IMR-90 (cell line): ENCODE results near the gene CENPVL2. TPM values are rescaled to one million over a fixed set of nuclear protein-coding genes. Genes with fewer than 3 reads are reported as not detected.
"Not testable (repeated sequence)": the region's sequence is repeated elsewhere in the genome, so short reads cannot be mapped to it uniquely, and the experiment has no call there.

Experiments used
- ATAC-seq: fragments of 200-7000 bp; cut with Tn5 transposase; 2 replicates; pipeline ENCODE4 v1.9.1; 2020; ENCODE audit warnings: low read depth, mild to moderate bottlenecking, moderate library complexity
- BruUV-seq: library from RNA; stranded (reverse); fragments of 400-500 nt; replicated peaks from 2 replicates; lab custom pipeline; 2021; lab: Mats Ljungman, UMichigan
- CTCF ChIA-PET: fragments of 300-600 bp; formaldehyde crosslinking; extraction: SDS; loops from one replicate; lab custom pipeline; 2021; ENCODE audit warnings: antibody characterized with exemption; lab: Yijun Ruan, JAX
- POLR2A ChIA-PET: fragments of 300-600 bp; sonication (Branson Sonifier 250); formaldehyde crosslinking; loops from one replicate; lab custom pipeline; 2022; ENCODE audit warnings: antibody characterized with exemption; ENCODE audit not compliant: unreplicated experiment; lab: Charles Lee
- DNase-seq: peaks from one replicate; pipeline ENCODE4 v3.0.0; 2013
- H2AFZ ChIP-seq: replicated peaks from 2 replicates; pipeline ENCODE3; 2013; ENCODE audit warnings: low read length, mild to moderate bottlenecking; ENCODE audit not compliant: poor library complexity
- H2AK5ac ChIP-seq: 2 replicates; pipeline ENCODE4 v1.6.1; 2013; ENCODE audit warnings: low read depth, low read length, inconsistent platforms
- H2AK9ac ChIP-seq: replicated peaks from 2 replicates; pipeline ENCODE3; 2013; ENCODE audit warnings: mild to moderate bottlenecking, low read depth, low read length, moderate library complexity; ENCODE audit not compliant: poor library complexity
- H2BK120ac ChIP-seq: 2 replicates; pipeline ENCODE4 v1.6.1; 2013; ENCODE audit warnings: low read depth, low read length, inconsistent platforms
- H2BK15ac ChIP-seq: 3 replicates; pipeline ENCODE4 v1.6.1; 2013; ENCODE audit warnings: low read depth, low read length, inconsistent platforms
- H2BK20ac ChIP-seq: 2 replicates; pipeline ENCODE4 v1.6.1; 2013; ENCODE audit warnings: low read depth, mild to moderate bottlenecking, inconsistent platforms, low read length, moderate library complexity
- H2BK5ac ChIP-seq: 2 replicates; pipeline ENCODE4 v1.6.1; 2013; ENCODE audit warnings: mild to moderate bottlenecking, low read depth, low read length, inconsistent platforms; ENCODE audit not compliant: poor library complexity, severe bottlenecking
- H3K14ac ChIP-seq: replicated peaks from 2 replicates; pipeline ENCODE4 v1.6.1; 2013; ENCODE audit warnings: low read depth, low read length, inconsistent platforms
- H3K18ac ChIP-seq: 2 replicates; pipeline ENCODE4 v1.6.1; 2013; ENCODE audit warnings: low read depth, low read length, control low read depth
- H3K23ac ChIP-seq: 2 replicates; pipeline ENCODE4 v1.6.1; 2013; ENCODE audit warnings: low read depth, low read length, inconsistent platforms
- H3K27ac ChIP-seq: 2 replicates; pipeline ENCODE4 v1.5.1; 2013; ENCODE audit warnings: mild to moderate bottlenecking, control low read depth, low read length; ENCODE audit not compliant: insufficient read depth
- H3K27me3 ChIP-seq: 2 replicates; pipeline ENCODE4 v1.6.1; 2013; ENCODE audit warnings: low read length; ENCODE audit not compliant: control insufficient read depth, insufficient read depth
- H3K36me3 ChIP-seq: 2 replicates; pipeline ENCODE4 v1.6.1; 2013; ENCODE audit warnings: low read length, mixed read lengths; ENCODE audit not compliant: control insufficient read depth, insufficient read depth
- H3K4ac ChIP-seq: 2 replicates; pipeline ENCODE4 v1.6.1; 2013; ENCODE audit warnings: low read depth, low read length, inconsistent platforms
- H3K4me1 ChIP-seq: 2 replicates; pipeline ENCODE4 v1.6.1; 2013; ENCODE audit warnings: low read length, mixed read lengths; ENCODE audit not compliant: control insufficient read depth, insufficient read depth
- H3K4me2 ChIP-seq: 2 replicates; pipeline ENCODE4 v1.6.1; 2013; ENCODE audit warnings: low read depth, mild to moderate bottlenecking, control low read depth, low read length, moderate library complexity
- H3K4me3 ChIP-seq: 2 replicates; pipeline ENCODE4 v1.5.1; 2013; ENCODE audit warnings: low read depth, mild to moderate bottlenecking, control low read depth, low read length, moderate library complexity; ENCODE audit not compliant: insufficient read depth
- H3K56ac ChIP-seq: 2 replicates; pipeline ENCODE4 v1.6.1; 2013; ENCODE audit warnings: low read length, inconsistent platforms; ENCODE audit not compliant: insufficient read depth; ENCODE audit errors: extremely low read depth
- H3K79me1 ChIP-seq, 2 experiments: 2 replicates each; pipeline ENCODE4 v1.6.1; 2013; ENCODE audit warnings: low read length in 2 of 2, inconsistent platforms in 1 of 2, low read depth in 1 of 2
- H3K9ac ChIP-seq: 2 replicates; pipeline ENCODE4 v1.6.1; 2013; ENCODE audit warnings: low read depth, low read length, control low read depth
- H3K9me1 ChIP-seq: 2 replicates; pipeline ENCODE4 v1.6.1; 2013; ENCODE audit warnings: low read length, inconsistent platforms; ENCODE audit not compliant: insufficient read depth
- H3K9me3 ChIP-seq: 2 replicates; pipeline ENCODE4 v1.6.1; 2013; ENCODE audit warnings: low read length; ENCODE audit not compliant: control insufficient read depth, insufficient read depth
- H4K20me1 ChIP-seq: 2 replicates; pipeline ENCODE4 v1.6.1; 2013; ENCODE audit warnings: low read length, inconsistent platforms; ENCODE audit not compliant: insufficient read depth
- H4K5ac ChIP-seq: 2 replicates; pipeline ENCODE4 v1.6.1; 2013; ENCODE audit warnings: mild to moderate bottlenecking, low read depth, low read length, control low read depth
- H4K8ac ChIP-seq, 2 experiments: 2 replicates each; pipeline ENCODE4 v1.6.1; 2013; ENCODE audit warnings: low read depth in 2 of 2, low read length in 2 of 2, control low read depth in 1 of 2, inconsistent platforms in 1 of 2
- H4K91ac ChIP-seq: 2 replicates; pipeline ENCODE4 v1.6.1; 2013; ENCODE audit warnings: low read depth, low read length, inconsistent platforms; ENCODE audit not compliant: insufficient read depth
- WGBS, 2 experiments: methylation state at CpG; one replicate each; pipeline versions ENCODE4 v1.1.5 to v1.1.7; 2013; ENCODE audit warnings: missing lambda C conversion rate in 2 of 2; ENCODE audit not compliant: insufficient read length in 1 of 2; ENCODE audit errors: extremely low coverage in 2 of 2; 5-methylcytosine and 5-hydroxymethylcytosine counted together
- dilution Hi-C: fragments of 300-500 bp; cut with HindIII; formaldehyde crosslinking; loops from one replicate; pipeline ENCODE4 v1.14.3; 2018; ENCODE audit warnings: low sequenced_read_pairs; ENCODE audit not compliant: unreplicated experiment
- in situ Hi-C: fragments of 300-500 bp; cut with MboI; formaldehyde crosslinking; loops from 3 replicates; pipeline ENCODE4 v1.14.3; 2019; ENCODE audit warnings: low sequenced_read_pairs, inconsistent platforms, mixed read lengths
- intact Hi-C: fragments of 100-400 bp; cut with micrococcal nuclease; formaldehyde crosslinking; loops from 2 replicates; pipeline ENCODE4 v1.10.0; 2022
- polyA plus RNA-seq, 3 experiments: library from polyadenylated mRNA; depleted of rRNA; stranded (reverse); fragments of >200 nt; gene quantifications; 2 replicates each; pipeline ENCODE4 v1.2.3, GENCODE V29; 2012; ENCODE audit warnings: low replicate concordance in 1 of 3
- total RNA-seq: library from RNA; depleted of rRNA; stranded (reverse); fragments of >200 nt; gene quantifications from 2 replicates; pipeline ENCODE4 v1.2.3, GENCODE V29; 2012; rRNA removed

CENPVL2 gene
- total and polyA plus RNA-seq, 2 of the 4 experiments (the other 2 are of a cell fraction): not detected

- H4K20me1 ChIP-seq, H3K79me1 ChIP-seq, H4K91ac ChIP-seq, H3K23ac ChIP-seq, H3K18ac ChIP-seq, H3K36me3 ChIP-seq, DNase-seq, CTCF ChIA-PET, H4K5ac ChIP-seq, H2BK20ac ChIP-seq, H3K56ac ChIP-seq, H3K9me1 ChIP-seq, POLR2A ChIA-PET, dilution Hi-C loops, H3K4me2 ChIP-seq, H2AK5ac ChIP-seq, H3K14ac ChIP-seq, BruUV-seq, H3K9me3 ChIP-seq, H2BK15ac ChIP-seq, H3K27me3 ChIP-seq, H3K4me1 ChIP-seq, H3K27ac ChIP-seq, H3K4ac ChIP-seq, H2BK5ac ChIP-seq, H3K4me3 ChIP-seq, H2AFZ ChIP-seq, H2BK120ac ChIP-seq, H3K9ac ChIP-seq, H2AK9ac ChIP-seq, H4K8ac ChIP-seq, intact Hi-C loops, ATAC-seq: not testable (repeated sequence)
- WGBS, 2 experiments: no CpG with 5 or more reads among the region's 7 CpGs
- in situ Hi-C loops: loop anchor here (25.0 kb wide), 1 partner anchor 601 kb away; no protein-coding TSS in a partner anchor
Observed at GRCh38 chrX:51636511-51636910, 46.1 kb downstream of the CENPVL2 start.

Other genes with a start within 250 kb of the CENPVL2 start
- gene NUDT11, start 186.2 kb downstream of the CENPVL2 start, total RNA-seq: 13.8 and 19.2 TPM in 2 replicates
- gene NUDT11, start 186.2 kb downstream of the CENPVL2 start, polyA plus RNA-seq (2012; rRNA removed): 10.6 and 12.6 TPM in 2 replicates
- gene CENPVL3, start 63.9 kb downstream of the CENPVL2 start, total RNA-seq: not detected in 2 replicates
- not detected in 2 replicates for gene CENPVL3, start 63.9 kb downstream of the CENPVL2 start, polyA plus RNA-seq (2012; rRNA removed)
- gene CENPVL1, start 27.7 kb upstream of the CENPVL2 start, total RNA-seq: not detected in 2 replicates
- not detected in 2 replicates for gene CENPVL1, start 27.7 kb upstream of the CENPVL2 start, polyA plus RNA-seq (2012; rRNA removed)
- gene GSPT2, start 60.6 kb upstream of the CENPVL2 start, total RNA-seq: 5.9 and 8.3 TPM in 2 replicates
- 4.4 and 5.4 TPM in 2 replicates for gene GSPT2, start 60.6 kb upstream of the CENPVL2 start, polyA plus RNA-seq (2012; rRNA removed)
- 415 and 484 TPM in 2 replicates for gene MAGED1, start 210.8 kb upstream of the CENPVL2 start, total RNA-seq
- 502 and 552 TPM in 2 replicates for gene MAGED1, start 210.8 kb upstream of the CENPVL2 start, polyA plus RNA-seq (2012; rRNA removed)